ENCODE results near the gene RNF26. TPM values are rescaled to one million over a fixed set of nuclear protein-coding genes. Genes with fewer than 3 reads are reported as not detected.

The RNF26 gene
- total RNA-seq, 1 donor from 2014 or later: 16.8 TPM

DNA sequence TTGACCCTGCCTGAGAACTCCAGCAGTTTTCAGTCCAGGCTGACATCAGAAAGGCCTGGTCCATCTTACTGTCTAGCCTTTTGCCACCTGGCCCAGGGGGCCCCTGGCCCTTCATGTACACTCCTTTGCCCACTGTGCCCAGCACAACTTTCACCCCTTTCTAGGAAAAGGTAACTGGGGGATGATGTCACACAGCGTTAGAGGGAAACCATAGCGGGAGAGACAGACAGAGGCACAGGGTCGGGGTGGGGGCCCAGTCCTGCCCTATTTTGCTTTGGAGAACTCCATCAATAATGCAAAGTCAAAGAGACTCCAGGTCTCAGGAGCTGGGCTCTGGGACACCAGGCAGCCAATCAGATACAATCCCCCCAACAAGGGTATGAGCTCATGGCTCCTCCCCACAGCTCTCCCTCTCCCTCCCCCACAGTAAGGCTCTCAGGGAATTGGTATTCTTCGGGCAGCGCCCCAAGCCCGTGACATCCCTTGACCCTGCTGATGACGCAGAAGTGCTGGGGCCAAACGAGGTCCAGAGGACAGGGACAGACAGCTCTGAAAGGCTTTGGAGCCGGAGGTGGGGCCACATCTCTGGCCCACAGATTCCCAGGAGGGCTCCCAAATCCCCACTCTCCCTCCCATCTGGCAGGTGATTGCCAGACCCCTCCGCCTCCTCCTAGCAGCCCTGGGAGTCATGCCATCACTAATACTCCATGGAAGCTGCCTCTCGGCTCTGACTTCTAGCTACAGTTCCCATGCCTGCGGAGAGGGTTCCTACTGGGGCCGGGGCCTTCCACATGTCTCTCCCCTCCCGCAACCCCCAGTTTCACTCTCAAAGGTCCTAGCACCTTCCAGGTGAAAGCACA lies 41.2 kb downstream of the RNF26 start:
- TF ChIP-seq, protein P1, sequence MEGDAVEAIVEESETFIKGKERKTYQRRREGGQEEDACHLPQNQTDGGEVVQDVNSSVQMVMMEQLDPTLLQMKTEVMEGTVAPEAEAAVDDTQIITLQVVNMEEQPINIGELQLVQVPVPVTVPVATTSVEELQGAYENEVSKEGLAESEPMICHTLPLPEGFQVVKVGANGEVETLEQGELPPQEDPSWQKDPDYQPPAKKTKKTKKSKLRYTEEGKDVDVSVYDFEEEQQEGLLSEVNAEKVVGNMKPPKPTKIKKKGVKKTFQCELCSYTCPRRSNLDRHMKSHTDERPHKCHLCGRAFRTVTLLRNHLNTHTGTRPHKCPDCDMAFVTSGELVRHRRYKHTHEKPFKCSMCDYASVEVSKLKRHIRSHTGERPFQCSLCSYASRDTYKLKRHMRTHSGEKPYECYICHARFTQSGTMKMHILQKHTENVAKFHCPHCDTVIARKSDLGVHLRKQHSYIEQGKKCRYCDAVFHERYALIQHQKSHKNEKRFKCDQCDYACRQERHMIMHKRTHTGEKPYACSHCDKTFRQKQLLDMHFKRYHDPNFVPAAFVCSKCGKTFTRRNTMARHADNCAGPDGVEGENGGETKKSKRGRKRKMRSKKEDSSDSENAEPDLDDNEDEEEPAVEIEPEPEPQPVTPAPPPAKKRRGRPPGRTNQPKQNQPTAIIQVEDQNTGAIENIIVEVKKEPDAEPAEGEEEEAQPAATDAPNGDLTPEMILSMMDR (IDR thresholded peaks at IDR 0.05): no peak
- Histone ChIP-seq H3K27me3 (no peaks in the 10 kb centered on the region), H3K9me3 (no peaks in the 10 kb centered on the region), H3K27ac (peak overlapping the region; percentile 55 to 62), H3K4me3 (peak overlapping the region in 1 of 2 donors; percentile 2), H3K4me1 (peaks cover 5 to 15% of the 10 kb centered on the region in 2 donors), H3K36me3 (no peaks in the 10 kb centered on the region)
- DNase-seq (ENCODE audit: low spot score in 2 of 2): peak; percentile 53 to 83
- intact Hi-C loops (cut with DNase I): no loop called here

DNA sequence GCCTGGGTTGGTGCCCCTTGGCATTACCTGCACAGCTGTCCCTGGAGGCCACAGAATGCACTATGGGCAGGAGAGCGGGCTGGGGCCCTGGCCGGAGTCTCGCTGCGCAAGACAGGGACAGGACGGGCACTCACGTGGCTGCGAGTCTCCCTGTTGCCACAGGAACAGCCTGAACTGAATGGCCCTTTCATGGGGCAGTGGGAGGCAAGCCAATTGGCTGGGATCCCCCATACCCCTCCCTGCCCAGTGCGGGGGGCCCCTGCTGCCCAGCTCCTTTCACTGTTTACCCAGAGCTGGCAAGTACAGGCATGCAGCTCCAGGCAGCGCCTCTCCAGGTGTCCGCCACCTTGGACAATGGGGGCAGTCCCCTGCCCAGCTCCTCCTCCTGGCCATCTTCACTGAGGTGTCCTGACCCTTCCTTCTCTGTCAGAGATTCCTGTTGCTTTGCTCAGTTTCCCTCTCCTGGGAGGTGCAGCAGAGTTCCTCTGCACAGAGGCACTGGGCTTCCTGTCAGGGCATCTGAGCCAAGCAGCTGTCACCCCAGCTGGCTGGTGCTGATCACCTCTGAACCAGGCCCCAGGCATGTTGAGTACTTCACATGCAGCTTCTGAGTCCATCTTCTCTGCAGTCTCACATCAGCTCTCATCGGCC lies 42.0 kb downstream of the RNF26 start:
- peaks cover 5 to 19% of the 10 kb centered on the region in 2 donors for H3K4me1 ChIP-seq
- H3K36me3 ChIP-seq: no peaks in the 10 kb centered on the region
- TF ChIP-seq, protein P1 (IDR thresholded peaks at IDR 0.05): no peak
- H3K27me3 ChIP-seq: no peaks in the 10 kb centered on the region
- H3K4me3 ChIP-seq: no peak overlapping the region
- H3K9me3 ChIP-seq: no peaks in the 10 kb centered on the region
- DNase-seq (ENCODE audit: low spot score in 2 of 2): peak in 1 of 2 donors; percentile 66
- intact Hi-C loops (cut with DNase I): no loop called here
- peak overlapping the region; percentile 55 to 62 for H3K27ac ChIP-seq

DNA sequence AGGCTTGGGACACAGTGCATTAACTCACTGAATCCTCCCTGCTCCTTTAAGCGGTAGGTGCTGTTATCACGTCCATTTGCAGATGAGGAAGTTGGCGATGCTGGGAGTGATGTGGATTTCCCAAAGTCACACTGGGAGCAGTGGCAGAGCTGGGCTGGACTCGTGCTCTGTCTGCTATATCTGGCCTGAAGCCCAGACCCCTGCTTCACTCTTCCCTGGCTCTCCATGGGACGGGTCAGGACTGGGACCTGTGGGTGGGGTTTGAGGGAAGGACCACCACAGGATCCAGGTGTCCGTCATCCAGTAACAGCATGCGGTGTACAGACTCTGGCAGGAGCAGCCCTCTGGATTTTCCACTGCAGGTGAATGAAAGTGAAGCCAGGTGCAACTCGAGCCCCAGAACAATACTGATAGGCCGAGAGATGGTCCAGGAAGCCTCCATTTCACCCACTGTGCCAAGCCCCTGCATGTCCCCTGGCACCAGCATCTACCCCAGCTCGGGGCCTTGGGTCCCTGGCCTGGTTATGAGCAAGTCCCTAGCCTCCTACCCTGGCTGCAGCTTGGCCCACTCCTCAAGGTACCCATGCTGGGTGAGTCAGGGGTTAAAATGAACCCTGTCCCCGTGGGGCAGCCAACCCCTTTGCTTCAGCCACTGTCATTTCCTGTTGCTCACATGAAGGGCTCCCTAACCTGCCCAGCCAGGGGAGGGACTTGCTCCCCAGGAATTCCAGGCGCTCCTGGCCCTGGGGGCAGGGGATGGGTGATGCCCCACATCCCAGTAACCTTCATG lies 43.0 kb downstream of the RNF26 start:
- H3K27ac ChIP-seq: no peak overlapping the region
- intact Hi-C loops (cut with DNase I): no loop called here
- no peak overlapping the region for H3K4me3 ChIP-seq
- no peaks in the 10 kb centered on the region for H3K27me3 ChIP-seq
- TF ChIP-seq, protein P1 (IDR thresholded peaks at IDR 0.05): no peak
- DNase-seq (ENCODE audit: low spot score in 2 of 2): peak in 1 of 2 donors; percentile 58
- no peaks in the 10 kb centered on the region for H3K9me3 ChIP-seq
- no peaks in the 10 kb centered on the region for H3K36me3 ChIP-seq
- H3K4me1 ChIP-seq: peaks cover 5 to 25% of the 10 kb centered on the region in 2 donors

DNA sequence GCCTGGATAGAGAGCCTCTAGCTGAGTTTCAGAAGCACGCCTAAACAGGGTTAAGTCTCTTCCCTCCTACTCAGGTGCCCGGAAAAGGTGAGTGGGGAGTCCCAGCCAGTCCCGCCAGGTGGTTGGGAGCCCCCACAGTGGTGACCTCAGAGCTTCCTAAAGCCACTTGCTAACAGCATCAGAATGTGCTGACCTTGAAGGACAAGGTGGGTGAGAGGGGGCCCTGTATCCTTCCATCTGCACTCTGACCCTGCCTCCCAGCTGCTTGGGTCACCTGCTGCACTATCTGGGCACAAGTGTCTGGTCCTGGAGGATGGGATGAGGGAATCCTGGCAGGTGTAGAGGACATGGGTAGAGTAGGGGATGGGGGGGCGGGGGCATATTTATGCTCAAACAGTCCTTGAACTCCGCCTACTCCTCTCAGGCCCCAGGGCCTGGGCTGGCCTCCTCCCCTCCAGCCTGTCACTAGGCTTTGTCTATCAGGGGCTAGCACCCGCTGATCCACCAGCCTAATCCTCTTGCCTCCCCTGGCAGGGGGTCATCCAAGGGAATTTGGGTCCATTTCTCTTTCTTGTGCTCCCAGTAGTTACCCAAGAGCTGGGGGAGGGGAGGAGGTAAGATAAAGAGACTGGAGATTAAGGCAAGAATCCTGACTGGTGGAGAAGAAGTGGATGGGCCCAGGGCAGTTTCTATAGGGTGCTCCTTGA lies 43.8 kb downstream of the RNF26 start:
- no peaks in the 10 kb centered on the region for H3K36me3 ChIP-seq
- TF ChIP-seq, protein P1 (IDR thresholded peaks at IDR 0.05): no peak
- no peaks in the 10 kb centered on the region for H3K27me3 ChIP-seq
- H3K4me1 ChIP-seq: peaks cover 5 to 28% of the 10 kb centered on the region in 2 donors
- no peak overlapping the region for H3K4me3 ChIP-seq
- peak in 1 of 2 donors; percentile 62 for DNase-seq (ENCODE audit: low spot score in 2 of 2)
- H3K27ac ChIP-seq: no peak overlapping the region
- intact Hi-C loops (cut with DNase I): no loop called here
- no peaks in the 10 kb centered on the region for H3K9me3 ChIP-seq

DNA sequence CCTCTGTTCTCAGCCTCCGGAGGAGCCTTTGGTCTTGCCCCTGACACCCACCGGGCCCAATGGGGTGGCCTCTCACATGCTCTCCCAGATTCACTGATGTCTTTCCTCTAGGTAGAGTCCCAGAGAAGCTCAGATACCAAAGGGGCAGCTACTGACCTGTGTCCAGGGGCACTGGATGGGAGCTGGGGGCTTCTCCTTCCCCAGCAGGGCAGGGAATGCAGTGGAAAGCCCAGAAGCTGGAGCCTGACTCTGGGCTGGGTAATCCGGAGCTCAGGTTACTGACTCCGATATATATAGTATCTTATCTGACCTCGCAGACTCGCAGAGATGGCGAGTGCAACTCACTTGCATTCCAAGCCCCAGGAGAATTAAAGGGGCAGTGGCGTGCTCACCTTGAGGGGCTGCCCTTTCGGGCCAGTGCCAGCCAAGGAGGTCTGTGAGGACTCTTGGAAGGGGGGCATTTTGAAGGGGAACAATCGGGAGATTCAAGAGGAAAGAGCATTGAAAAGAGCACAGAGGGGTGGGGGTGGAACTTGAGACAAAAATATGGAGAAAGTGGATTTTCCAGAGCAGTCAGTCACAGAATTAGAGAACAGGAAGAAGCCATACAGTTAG lies 44.6 kb downstream of the RNF26 start:
- TF ChIP-seq, protein P1 (IDR thresholded peaks at IDR 0.05): no peak
- intact Hi-C loops (cut with DNase I): no loop called here
- DNase-seq (ENCODE audit: low spot score in 2 of 2): peak in 1 of 2 donors; percentile 55

More for the DNA sequence above, 44.6 kb downstream of the RNF26 start:
- no peak overlapping the region for H3K27ac ChIP-seq
- no peaks in the 10 kb centered on the region for H3K9me3 ChIP-seq
- no peak overlapping the region for H3K4me3 ChIP-seq
- H3K36me3 ChIP-seq: no peaks in the 10 kb centered on the region
- H3K27me3 ChIP-seq: no peaks in the 10 kb centered on the region
- peaks cover 5 to 28% of the 10 kb centered on the region in 2 donors for H3K4me1 ChIP-seq

All from ascending aorta (tissue), 2 donors.